CD8-positive, alpha-beta memory T cell (primary cell): Measurements from ENCODE around the gene PAX7. TPM values are rescaled to one million over a fixed set of nuclear protein-coding genes. Genes with fewer than 3 reads are reported as not detected.

Experiments used
- CTCF ChIA-PET: fragments of 350-600 bp; sonication (Branson Sonifier 250); formaldehyde crosslinking; loops from one replicate; lab custom pipeline; 2021; ENCODE audit warnings: antibody characterized with exemption; lab: Charles Lee
- POLR2A ChIA-PET: fragments of 350-600 bp; sonication (Branson Sonifier 250); formaldehyde crosslinking; loops from one replicate; lab custom pipeline; 2021; ENCODE audit warnings: antibody characterized with exemption; lab: Charles Lee
- DNase-seq, 5 donors: peaks; one replicate each; pipeline versions ENCODE4 v3.0.0 to v3.0.0-alpha.2; 2020 to 2022; ENCODE audit warnings: mixed read lengths in 1 of 5
- H3K27ac ChIP-seq: one replicate; pipeline ENCODE4 v1.7.0; 2013; ENCODE audit warnings: low read depth, mild to moderate bottlenecking, low read length, moderate library complexity
- H3K27me3 ChIP-seq: 2 replicates; pipeline ENCODE4 v1.7.0; 2013; ENCODE audit warnings: low read length, mild to moderate bottlenecking; ENCODE audit not compliant: insufficient read depth, poor library complexity, severe bottlenecking
- H3K36me3 ChIP-seq: 2 replicates; pipeline ENCODE4 v1.7.0; 2013; ENCODE audit warnings: mild to moderate bottlenecking, low read length, moderate library complexity; ENCODE audit not compliant: insufficient read depth
- H3K4me1 ChIP-seq: 2 replicates; pipeline ENCODE4 v1.7.0; 2013; ENCODE audit warnings: mild to moderate bottlenecking, low read length, moderate library complexity; ENCODE audit not compliant: insufficient read depth
- H3K4me3 ChIP-seq: 2 replicates; pipeline ENCODE4 v1.7.0; 2013; ENCODE audit warnings: mild to moderate bottlenecking, low read length
- H3K9me3 ChIP-seq: 2 replicates; pipeline ENCODE4 v1.7.0; 2013; ENCODE audit warnings: mild to moderate bottlenecking, low read length
- H3K27ac Mint-ChIP-seq, 8 donors: one replicate each; pipeline ENCODE4 v1.8.0; 2020 to 2021; ENCODE audit warnings: mixed read lengths in 8 of 8, mild to moderate bottlenecking in 6 of 8, inconsistent platforms in 3 of 8, moderate library complexity in 3 of 8
- H3K27me3 Mint-ChIP-seq, 2 donors: one replicate each; pipeline ENCODE4 v1.8.0; 2020 to 2021; ENCODE audit warnings: mixed read lengths in 2 of 2, mild to moderate bottlenecking in 1 of 2, moderate library complexity in 1 of 2
- H3K36me3 Mint-ChIP-seq, 3 donors: one replicate each; pipeline ENCODE4 v1.8.0; 2020 to 2021; ENCODE audit warnings: mixed read lengths in 3 of 3, inconsistent platforms in 1 of 3, mild to moderate bottlenecking in 1 of 3
- H3K4me1 Mint-ChIP-seq, 3 donors: one replicate each; pipeline ENCODE4 v1.8.0; 2020 to 2021; ENCODE audit warnings: mixed read lengths in 3 of 3, inconsistent platforms in 1 of 3, mild to moderate bottlenecking in 1 of 3
- H3K4me3 Mint-ChIP-seq, 7 donors: one replicate each; pipeline ENCODE4 v1.8.0; 2020 to 2021; ENCODE audit warnings: mixed read lengths in 7 of 7, mild to moderate bottlenecking in 6 of 7, moderate library complexity in 4 of 7, inconsistent platforms in 2 of 7
- H3K9me3 Mint-ChIP-seq, 5 donors: one replicate each; pipeline ENCODE4 v1.8.0; 2020 to 2022; ENCODE audit warnings: mixed read lengths in 5 of 5, mild to moderate bottlenecking in 3 of 5, moderate library complexity in 2 of 5, inconsistent platforms in 1 of 5
- polyA plus RNA-seq: library from polyadenylated mRNA; unstranded; fragments of 300-500 nt; fragmentation: Illumina TruSeq; gene quantifications from one replicate; pipeline ENCODE4 v1.2.3, GENCODE V29; 2021
- total RNA-seq, 2 experiments: library from RNA; stranded (reverse); gene quantifications; one replicate each; pipeline ENCODE4 v1.2.3, GENCODE V29; 2021

PAX7 gene
- total and polyA plus RNA-seq, 3 experiments from 2014 or later = not detected

DNA sequence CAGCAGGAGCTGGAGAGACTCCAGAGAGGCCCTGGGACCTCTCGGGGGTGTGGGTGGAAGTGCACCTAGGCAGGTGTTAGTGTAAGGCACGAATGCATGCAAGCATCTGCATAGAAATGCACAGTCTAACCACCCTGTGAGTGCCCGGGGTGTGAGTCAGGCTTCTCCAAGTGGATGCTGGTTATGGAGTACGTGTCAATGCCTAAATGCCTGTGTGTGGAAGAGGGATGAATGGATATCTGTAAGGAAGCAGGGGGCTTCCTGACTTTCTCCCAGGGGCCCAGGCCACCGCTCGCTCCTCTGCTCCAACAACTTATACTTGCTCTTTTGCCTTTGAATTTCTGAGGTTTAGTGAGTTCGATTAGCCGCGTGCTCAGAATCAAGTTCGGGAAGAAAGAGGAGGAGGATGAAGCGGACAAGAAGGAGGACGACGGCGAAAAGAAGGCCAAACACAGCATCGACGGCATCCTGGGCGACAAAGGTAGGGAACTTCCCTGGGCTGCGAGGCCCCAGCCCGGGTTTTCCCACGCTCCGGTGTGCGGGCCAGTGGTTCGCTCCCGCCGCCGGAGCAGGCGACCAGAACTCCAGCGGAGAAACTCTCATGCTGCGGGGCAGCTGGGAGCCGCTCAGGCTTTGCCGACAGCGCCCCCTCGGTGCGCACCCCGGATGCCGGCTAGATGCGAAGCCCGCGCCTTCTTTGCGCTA, 5.4 kb downstream of the PAX7 start:
- H3K9me3 Mint-ChIP-seq = peaks cover 0 to 2% (median 0%) of the 10 kb centered on the region in 5 donors
- POLR2A ChIA-PET = no interaction called here

DNA sequence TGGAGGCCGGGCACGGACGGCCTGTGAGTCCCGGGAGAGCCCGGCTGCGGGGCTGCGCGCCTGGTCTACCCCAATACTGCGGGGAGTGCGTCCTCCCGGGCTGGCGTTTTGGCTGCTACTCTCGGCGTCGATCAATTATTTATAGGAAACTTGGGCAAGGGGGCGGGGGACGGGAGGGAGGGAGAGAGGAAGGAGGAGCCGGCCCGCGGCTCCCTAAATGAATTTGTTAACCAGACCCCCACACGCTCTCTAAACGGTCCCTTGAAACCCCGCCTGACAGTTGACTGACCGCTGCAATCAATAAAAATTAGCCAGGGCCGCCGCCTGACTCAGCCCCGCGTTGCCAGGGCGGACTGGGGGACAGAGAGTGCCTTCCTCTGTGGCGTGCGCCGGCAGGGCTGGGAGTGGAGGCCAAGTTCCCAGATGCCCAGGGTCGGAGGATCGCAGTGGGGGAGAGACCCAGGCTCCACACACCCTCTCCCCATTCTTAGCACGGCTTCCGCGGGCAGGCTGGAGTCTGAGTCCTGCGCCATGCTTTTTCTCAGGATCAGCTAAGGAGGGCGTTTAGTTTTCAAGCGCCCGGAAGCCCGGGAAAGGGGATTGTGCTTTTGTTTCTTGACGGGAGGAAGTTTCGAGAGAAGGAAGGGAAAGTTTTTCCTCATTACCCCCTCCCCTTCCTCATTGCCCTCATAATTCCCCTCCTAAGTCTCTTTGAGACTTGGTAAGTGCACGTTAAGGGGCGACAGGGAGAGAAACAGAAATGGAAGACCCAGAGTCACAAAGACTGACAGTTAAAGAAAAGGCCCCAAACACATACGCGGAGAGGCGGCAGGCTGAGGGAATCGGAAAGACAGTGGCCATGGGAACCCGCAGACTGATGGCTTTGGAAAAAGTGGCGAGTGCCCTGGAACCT, 6.2 kb downstream of the PAX7 start:
- Histone ChIP-seq H3K27ac (no peak overlapping the region), H3K4me1 (no peaks in the 10 kb centered on the region), H3K9me3 (no peaks in the 10 kb centered on the region), H3K27me3 (peaks cover 89% of the 10 kb centered on the region), H3K36me3 (no peaks in the 10 kb centered on the region), H3K4me3 (no peak overlapping the region)
- ChIA-PET CTCF (no interaction called here), POLR2A (no interaction called here)
- Mint-ChIP-seq H3K9me3 (peaks cover 0 to 2% (median 0%) of the 10 kb centered on the region in 5 donors), H3K36me3 (no peaks in the 10 kb centered on the region), H3K4me3 (no peak overlapping the region), H3K27me3 (peaks cover 73 to 94% of the 10 kb centered on the region in 2 donors), H3K27ac (no peak overlapping the region), H3K4me1 (peaks cover 2 to 16% (median 9%) of the 10 kb centered on the region in 3 donors)
- no peak for DNase-seq

More for the DNA sequence above, 5.4 kb downstream of the PAX7 start:
- DNase-seq = no peak
- Mint-ChIP-seq H3K4me3 (no peak overlapping the region), H3K27me3 (peaks cover 68 to 89% of the 10 kb centered on the region in 2 donors), H3K27ac (no peak overlapping the region), H3K36me3 (no peaks in the 10 kb centered on the region), H3K4me1 (peaks cover 2 to 17% (median 9%) of the 10 kb centered on the region in 3 donors)
- H3K4me1 ChIP-seq = no peaks in the 10 kb centered on the region
- peaks cover 84% of the 10 kb centered on the region for H3K27me3 ChIP-seq
- CTCF ChIA-PET = no interaction called here
- H3K36me3 ChIP-seq = no peaks in the 10 kb centered on the region
- no peak overlapping the region for H3K27ac ChIP-seq
- H3K9me3 ChIP-seq = no peaks in the 10 kb centered on the region
- H3K4me3 ChIP-seq = no peak overlapping the region

- POLR2A ChIA-PET = no interaction called here
- Histone ChIP-seq H3K36me3 (no peaks in the 10 kb centered on the region), H3K27me3 (peaks cover 89% of the 10 kb centered on the region), H3K27ac (no peak overlapping the region), H3K9me3 (no peaks in the 10 kb centered on the region), H3K4me3 (no peak overlapping the region), H3K4me1 (no peaks in the 10 kb centered on the region)
- Mint-ChIP-seq H3K36me3 (no peaks in the 10 kb centered on the region), H3K27ac (no peak overlapping the region), H3K9me3 (peaks cover 0 to 2% (median 0%) of the 10 kb centered on the region in 5 donors), H3K4me3 (no peak overlapping the region), H3K27me3 (peaks cover 74 to 92% of the 10 kb centered on the region in 2 donors), H3K4me1 (peaks cover 2 to 13% (median 9%) of the 10 kb centered on the region in 3 donors)
- CTCF ChIA-PET = no interaction called here
- DNase-seq = no peak
These were observed 6.9 kb downstream of the PAX7 start for GRCh38 chr1:18637511-18637960.

DNA sequence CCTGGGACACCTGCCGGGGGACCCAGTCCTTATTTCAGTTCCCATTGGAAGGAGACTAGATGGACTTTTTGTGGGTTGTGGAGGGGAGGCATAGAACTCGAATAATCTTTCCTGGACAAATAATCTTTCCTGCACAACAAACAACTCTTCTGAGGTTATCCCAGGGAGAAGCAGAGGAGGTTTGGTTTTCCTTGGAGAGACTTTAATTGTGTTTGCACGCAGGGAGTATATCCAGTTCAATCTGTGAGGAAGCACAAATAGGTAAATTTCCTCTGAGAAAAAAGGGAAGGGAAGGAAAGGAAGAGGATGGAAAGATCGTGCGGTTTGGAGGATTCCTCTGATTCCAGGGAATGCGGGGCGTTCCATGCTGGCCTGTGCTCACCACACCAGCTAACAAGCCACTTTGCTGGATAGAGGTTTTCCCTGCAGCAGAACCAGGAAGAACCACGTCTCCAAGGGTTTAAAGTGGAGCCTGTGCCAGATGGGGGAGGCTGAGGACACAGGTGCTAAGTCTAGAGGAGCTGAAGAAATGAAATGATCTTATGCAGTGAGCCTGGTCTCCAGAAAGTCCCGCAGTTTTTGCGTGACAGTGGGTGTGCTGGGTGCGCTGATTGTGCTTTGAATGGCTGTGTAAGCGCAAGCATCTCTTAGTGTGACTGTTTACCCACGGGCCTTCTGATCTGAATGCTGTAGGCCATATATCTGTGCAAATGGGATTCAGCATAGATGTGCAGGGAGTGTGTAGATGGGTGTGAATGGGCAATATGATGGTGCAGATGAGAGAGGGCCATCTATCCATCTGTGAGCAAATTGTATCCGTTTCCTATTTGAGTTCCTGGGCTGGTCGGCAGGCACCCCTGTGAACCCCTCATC, 7.6 kb downstream of the PAX7 start:
- CTCF ChIA-PET = no interaction called here
- Histone ChIP-seq H3K36me3 (no peaks in the 10 kb centered on the region), H3K4me1 (peaks cover 3% of the 10 kb centered on the region), H3K27ac (no peak overlapping the region), H3K4me3 (no peak overlapping the region), H3K9me3 (no peaks in the 10 kb centered on the region), H3K27me3 (peaks cover 84% of the 10 kb centered on the region)
- Mint-ChIP-seq H3K9me3 (peaks cover 0 to 2% (median 0%) of the 10 kb centered on the region in 5 donors), H3K27ac (no peak overlapping the region), H3K4me1 (peaks cover 3 to 14% (median 9%) of the 10 kb centered on the region in 3 donors), H3K27me3 (peaks cover 70 to 90% of the 10 kb centered on the region in 2 donors), H3K36me3 (no peaks in the 10 kb centered on the region), H3K4me3 (no peak overlapping the region)
- POLR2A ChIA-PET = no interaction called here
- no peak for DNase-seq

DNA sequence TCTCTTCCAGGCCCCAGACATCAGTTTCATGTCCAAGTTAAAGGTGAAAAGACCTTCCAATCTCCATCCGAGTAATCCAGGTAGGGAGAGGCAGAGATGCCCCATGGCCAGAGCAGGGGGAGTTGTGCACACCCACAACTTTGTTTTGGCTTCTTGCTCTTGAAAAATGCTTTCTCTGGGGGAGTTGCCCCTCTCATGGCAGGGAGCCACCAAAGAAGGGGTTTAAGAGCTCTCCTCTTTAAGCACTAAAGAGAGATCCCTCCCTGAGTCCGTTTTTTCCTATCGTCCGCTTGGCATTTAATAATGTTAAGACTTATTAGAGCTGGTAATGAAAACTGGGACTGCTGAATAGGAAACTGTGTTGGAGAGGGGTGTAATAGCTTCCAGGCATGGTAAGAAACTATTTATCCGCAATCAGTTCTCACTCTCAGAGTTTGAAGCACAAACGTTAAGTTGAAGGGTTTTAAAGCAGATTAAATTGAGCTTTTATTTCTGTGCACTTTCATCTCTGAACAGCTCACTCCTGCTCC, 8.3 kb downstream of the PAX7 start:
- Mint-ChIP-seq H3K4me1 (peaks cover 5 to 17% (median 9%) of the 10 kb centered on the region in 3 donors), H3K27ac (no peak overlapping the region), H3K4me3 (no peak overlapping the region), H3K9me3 (peaks cover 0 to 2% (median 0%) of the 10 kb centered on the region in 5 donors), H3K36me3 (no peaks in the 10 kb centered on the region), H3K27me3 (peaks cover 67 to 86% of the 10 kb centered on the region in 2 donors)
- H3K27me3 ChIP-seq = peaks cover 78% of the 10 kb centered on the region
- CTCF ChIA-PET = no interaction called here
- H3K36me3 ChIP-seq = no peaks in the 10 kb centered on the region
- POLR2A ChIA-PET = no interaction called here
- H3K27ac ChIP-seq = no peak overlapping the region
- no peak for DNase-seq
- no peak overlapping the region for H3K4me3 ChIP-seq
- peaks cover 5% of the 10 kb centered on the region for H3K4me1 ChIP-seq
- H3K9me3 ChIP-seq = no peaks in the 10 kb centered on the region

GRCh38 chr1:18639368-18640055, 8.9 kb downstream of the PAX7 start:
- Histone ChIP-seq H3K4me3 (no peak overlapping the region), H3K4me1 (peaks cover 5% of the 10 kb centered on the region), H3K9me3 (no peaks in the 10 kb centered on the region), H3K27ac (no peak overlapping the region), H3K36me3 (no peaks in the 10 kb centered on the region), H3K27me3 (peaks cover 78% of the 10 kb centered on the region)
- Mint-ChIP-seq H3K27ac (peak overlapping the region in 1 of 8 donors; percentile 18), H3K4me1 (peaks cover 5 to 23% (median 9%) of the 10 kb centered on the region in 3 donors), H3K4me3 (no peak overlapping the region), H3K36me3 (no peaks in the 10 kb centered on the region), H3K27me3 (peaks cover 65 to 86% of the 10 kb centered on the region in 2 donors), H3K9me3 (peaks cover 0 to 2% (median 0%) of the 10 kb centered on the region in 5 donors)
- CTCF ChIA-PET = no interaction called here
- POLR2A ChIA-PET = no interaction called here
- DNase-seq = no peak
